Measurements from ENCODE around the gene B3GNT2.
"Not testable (repeated sequence)": the region's sequence is repeated elsewhere in the genome, so short reads cannot be mapped to it uniquely, and the experiment has no call there.

The B3GNT2 gene

DNA sequence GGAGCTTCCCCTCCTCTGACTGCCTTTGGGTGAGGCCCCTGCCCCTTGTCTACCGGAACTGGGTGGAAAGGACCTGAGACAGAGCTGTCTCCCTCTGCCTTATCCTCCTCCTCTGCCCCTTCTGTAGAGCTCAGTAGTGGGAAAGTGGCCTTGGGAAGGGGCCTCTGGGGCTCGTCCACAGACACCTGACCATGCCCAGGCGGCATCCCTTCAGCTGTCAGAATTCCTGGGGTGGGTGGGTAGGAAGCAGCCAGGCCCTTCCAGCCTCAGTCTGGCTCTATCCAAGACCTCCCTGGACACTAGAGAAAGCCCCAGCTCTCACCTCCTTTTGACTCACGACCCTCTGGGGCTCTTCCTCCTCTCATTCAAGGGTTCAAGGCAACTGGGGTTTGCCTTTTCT is 35.6 kb downstream of the B3GNT2 start:
- no peak for DNase-seq (ENCODE audit: low read depth in 2 of 2, low spot score in 1 of 2)

DNA sequence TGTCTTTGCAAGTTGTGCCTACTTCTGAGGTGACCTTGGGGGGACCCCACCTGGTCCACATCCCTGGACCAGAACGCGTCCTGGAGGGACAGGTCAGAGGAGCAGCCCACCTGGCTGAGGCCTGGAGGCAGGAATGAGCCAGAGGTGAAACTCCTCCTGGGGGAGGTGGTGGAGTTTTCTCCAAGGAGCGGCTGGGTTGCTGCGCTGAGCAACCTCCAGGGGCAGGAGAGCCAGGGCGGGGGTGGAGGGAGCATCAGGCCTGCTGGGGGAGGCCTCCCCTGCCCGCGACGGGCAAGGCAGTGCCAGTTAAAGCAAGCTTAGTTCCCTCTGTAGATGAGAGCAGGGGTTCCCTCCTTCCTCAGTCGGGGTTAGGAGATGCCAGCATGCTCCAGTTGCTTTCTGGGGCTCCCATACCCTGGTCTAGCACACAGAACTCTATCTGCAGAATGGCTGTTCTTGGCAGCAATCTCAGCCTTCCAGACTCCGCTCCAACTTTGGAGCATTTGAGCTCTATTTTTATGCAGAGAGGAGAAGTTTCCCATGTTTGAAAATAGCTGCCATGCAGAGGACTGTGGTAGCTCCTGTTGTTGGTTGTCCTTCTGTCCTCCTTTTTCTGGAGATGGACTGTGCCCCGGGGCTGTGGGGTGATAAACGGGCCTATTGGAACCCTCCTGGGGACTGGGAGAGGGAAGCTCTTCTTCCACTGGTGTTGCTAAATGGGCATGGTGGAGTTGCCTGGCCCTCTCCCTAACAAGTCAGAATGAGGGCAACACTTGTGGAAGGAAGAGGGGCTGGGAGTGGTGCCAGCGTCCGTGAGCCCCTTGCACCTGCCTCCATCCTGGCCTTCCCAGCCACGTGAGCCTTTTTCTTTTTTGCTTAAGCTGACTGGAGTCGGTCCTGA is 39.1 kb downstream of the B3GNT2 start:
- no peak for DNase-seq (ENCODE audit: low read depth in 2 of 2, low spot score in 1 of 2)

DNA sequence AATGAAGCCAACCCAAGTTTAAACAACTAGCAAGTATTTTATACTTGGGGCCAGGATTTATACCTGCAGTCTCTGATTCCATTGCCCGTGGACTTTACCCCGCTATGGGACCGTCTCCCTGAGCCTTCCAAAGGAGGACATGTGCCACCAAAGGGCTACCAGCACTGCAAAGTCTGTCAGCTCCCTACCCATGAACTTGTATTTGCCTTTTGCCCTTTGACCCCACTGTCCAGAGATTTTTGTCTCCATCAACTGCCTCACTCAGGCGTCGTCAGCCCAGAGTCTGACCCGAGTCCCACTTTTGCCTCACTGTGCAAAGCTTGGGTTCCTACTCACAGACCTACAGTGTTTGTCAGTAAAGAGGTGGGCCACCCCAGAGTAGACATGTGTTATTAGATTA is 40.6 kb downstream of the B3GNT2 start:
- DNase-seq (ENCODE audit: low read depth in 2 of 2, low spot score in 1 of 2): no peak

DNA sequence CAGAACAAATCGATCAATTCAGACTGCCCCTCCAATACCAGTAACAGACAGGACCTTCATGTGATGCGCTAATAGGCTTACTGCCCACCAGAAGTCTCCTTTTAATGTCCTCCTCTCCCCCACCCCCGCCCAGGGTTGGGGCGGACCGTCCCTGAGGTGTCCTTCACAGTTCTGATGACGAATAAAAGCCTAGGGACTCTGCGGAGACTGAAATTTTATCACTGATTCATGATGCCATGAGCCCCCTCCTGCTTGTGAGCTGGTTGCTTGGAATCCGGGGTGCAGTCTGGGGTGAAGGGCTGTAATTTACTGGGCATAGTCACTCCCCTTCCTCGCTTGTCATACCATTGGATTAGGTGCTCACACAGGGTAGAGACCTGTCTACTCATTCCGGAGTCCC is 42.3 kb downstream of the B3GNT2 start:
- no peak for DNase-seq (ENCODE audit: low read depth in 2 of 2, low spot score in 1 of 2)

DNA sequence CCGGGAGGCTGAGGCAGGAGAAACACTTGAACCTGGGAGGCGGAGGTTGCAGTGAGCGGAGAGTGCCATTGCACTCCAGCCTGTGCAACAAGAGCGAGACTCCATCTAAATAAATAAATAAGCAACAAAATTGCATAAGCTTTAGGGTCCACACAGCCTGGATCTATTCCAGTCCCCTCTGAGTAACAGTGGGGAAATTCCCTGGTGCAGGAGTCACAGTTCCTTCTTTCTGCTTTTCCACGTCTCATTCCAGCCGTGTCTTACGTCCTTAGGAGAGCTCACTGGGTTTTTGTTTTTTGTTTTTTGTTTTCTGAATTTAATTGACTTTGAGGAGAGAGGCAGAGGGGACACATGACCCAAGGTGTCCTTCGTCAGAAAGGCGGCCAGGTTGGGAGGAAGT is 44.6 kb downstream of the B3GNT2 start:
- DNase-seq (ENCODE audit: low read depth in 2 of 2, low spot score in 1 of 2): no peak

DNA sequence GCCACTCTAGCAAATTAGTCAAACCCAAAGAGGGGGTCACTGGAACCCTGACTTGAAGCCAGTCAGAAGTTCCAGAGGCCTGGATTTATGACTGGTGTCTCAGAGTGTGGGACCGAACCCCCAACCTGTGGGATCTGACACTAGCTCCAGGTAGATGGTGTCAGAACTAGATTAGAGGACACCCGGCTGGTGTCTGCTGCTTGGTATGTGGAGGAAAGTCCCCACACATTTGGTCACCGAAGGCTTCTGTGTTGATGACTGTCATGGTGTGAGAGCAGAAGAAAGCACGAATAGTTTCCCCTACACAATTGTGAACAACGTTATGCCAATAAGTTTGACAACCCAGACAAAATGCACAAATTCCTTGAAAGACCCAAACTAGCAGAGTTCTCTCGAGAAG is 48.1 kb downstream of the B3GNT2 start:
- no peak for DNase-seq (ENCODE audit: low read depth in 2 of 2, low spot score in 1 of 2)

DNA sequence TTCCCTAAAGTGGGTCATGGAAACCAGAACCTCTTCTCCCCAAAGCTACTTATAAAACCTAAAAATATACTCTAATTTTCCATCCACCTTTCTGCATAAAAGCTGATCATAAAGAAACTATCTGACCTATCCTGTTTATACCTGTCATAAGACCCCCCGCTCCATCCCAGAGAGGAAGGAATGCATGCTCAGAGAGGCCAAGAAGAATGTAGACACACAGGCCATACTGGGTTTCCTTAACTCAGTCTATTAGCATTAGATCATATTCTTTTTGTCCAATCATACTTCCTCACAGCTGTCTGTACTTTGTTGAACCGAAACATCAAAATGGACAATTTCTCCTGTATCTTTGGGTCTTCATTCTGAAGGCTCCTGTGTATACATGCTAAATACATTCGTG is 52.3 kb downstream of the B3GNT2 start:
- no peak for DNase-seq (ENCODE audit: low read depth in 2 of 2, low spot score in 1 of 2)

DNA sequence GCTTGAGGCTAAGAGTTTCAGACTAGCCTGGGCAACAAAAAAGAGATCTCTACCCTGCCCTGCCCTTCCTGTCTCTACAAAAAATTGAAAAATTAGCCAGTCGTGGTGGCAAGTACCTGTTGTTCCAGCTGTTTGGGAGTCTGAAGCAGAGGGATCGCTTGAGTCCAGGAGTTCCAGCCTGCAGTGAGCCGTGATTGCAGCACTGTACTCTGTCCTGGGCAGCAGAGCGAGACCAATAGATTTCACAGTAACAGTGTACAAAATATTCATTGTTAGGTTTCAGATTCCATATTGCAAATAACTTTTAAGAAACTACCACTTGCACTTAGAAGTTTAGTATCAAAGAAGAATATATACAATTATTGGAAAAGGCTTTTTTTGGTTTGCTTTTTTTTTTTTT is 54.3 kb downstream of the B3GNT2 start:
- no peak for DNase-seq (ENCODE audit: low read depth in 2 of 2, low spot score in 1 of 2)

DNA sequence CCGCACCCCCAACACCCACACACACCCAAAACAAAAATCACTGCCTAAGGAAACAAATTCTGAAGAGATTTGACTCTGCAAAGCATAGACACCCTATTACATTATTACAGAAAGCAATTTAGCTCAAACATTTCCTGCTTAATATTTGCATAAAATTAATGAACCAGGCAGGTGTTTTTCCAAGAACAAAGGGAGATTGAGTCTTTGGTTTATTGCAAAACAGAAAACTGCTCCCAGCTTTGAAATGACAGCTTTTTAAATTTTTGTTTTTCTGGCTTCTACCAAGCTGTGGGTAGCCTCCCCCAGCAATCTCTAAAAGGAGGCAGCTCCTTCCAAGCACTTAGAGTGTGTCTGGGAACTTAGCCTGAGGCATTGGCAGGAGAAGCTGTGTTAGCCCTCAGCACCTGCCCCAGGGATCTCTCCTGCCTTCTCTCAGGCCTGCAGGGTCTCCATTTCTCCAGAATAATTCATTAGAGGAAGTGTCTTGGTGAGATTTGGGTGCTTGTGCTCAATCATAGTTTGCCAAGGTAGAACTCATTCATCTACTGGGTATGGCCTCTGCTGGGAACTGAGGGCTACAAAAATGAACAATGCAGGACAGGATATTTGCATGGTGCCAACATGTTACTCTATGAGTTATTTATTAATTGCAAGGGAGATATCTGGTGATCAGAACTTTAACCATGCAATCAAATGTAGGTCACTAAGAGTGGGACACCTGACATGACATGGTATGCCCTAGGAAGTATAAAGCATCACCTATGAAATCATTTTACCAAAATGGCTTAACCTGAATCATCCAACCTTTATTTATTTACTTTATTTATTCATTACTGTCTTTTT is 58.7 kb downstream of the B3GNT2 start:
- no peak for DNase-seq (ENCODE audit: low read depth in 2 of 2, low spot score in 1 of 2)

DNA sequence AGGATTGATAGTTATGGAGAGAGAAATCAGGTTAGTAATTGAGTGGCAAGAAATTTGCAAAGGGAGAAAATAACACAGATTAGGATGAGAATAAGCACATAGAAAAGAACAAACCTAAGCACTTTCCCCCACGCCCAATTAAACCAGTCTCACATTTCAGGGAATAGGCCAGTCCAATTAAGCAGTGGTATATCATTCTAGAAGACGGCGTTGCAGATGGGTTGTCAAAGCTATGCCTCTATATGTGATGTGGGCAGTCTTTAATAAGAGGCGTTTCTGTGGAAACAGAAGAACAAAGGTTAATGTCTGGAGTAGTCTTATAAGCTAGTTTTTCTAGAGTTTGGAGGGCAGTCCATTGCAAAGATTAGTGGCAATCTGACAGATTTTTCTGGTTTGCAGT is 61.6 kb downstream of the B3GNT2 start:
- DNase-seq (ENCODE audit: low read depth in 2 of 2, low spot score in 1 of 2): no peak

DNA sequence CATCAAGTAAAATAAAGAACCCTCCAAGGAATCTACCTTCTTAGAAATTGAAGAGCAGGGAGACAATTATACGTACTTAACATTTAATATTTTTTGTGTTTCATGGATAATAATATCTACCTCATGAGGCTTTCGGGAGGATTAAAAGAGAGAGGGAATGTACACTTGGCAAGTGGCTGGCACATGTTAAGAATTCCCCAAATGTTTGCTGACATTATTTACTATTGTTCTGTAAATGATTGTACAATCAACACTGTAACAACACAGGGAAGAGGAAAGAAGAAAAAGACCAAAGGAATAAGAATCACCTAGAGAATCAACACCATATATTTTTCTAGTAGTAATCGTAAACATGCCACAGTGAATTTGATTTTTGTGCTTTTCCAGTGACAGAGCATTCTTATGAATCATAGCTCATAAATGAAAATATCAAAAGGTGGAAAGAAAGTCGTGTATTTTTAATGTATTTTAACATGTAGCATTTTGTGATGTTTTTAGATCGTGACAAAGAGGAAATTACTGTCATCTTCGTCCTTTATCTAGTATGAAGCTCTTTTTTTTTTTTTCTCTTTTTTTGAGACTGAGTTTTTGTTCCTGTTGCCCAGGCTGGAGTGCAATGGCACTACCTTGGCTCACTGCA is 67.3 kb downstream of the B3GNT2 start:
- DNase-seq (ENCODE audit: low read depth in 2 of 2, low spot score in 1 of 2): no peak

DNA sequence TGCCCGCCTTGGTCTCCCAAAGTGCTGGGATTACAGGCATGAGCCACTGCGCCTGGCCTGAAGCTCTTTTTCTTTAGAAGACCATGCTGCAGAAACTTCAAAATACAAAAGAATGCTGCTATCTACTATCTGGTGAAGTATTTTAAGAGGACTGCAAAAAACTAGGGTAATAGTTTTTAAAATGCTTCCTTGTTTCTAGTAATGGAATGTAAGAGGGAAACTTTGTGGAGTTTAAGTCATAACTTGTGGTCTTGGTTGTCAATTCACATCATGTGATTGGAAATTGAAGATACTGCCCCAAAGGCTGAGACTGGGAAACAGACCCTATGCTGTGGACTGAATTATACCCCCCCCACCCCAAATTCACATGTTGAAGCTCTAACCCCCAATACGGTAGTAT is 68.3 kb downstream of the B3GNT2 start:
- DNase-seq (ENCODE audit: low read depth in 2 of 2, low spot score in 1 of 2): no peak

DNA sequence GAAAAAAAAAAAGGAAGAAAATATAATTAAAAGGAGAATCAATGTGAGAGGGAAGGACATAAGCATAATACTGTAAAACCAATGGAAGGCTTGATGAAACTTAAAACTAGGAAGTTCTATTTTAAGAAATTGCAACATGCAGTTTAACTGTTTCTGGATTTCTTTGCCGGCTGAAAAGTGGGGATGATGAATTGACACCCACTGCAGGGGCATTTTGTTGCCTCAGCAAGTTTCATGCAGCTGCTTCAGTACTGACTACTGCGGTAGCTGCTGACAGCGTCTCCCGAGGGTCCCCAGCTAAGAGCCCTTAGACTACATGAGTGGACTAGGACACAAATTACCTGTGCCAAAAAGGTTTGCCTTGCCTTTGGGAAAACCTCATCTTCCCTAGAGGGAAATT is 69.2 kb downstream of the B3GNT2 start:
- DNase-seq (ENCODE audit: low read depth in 2 of 2, low spot score in 1 of 2): no peak

DNA sequence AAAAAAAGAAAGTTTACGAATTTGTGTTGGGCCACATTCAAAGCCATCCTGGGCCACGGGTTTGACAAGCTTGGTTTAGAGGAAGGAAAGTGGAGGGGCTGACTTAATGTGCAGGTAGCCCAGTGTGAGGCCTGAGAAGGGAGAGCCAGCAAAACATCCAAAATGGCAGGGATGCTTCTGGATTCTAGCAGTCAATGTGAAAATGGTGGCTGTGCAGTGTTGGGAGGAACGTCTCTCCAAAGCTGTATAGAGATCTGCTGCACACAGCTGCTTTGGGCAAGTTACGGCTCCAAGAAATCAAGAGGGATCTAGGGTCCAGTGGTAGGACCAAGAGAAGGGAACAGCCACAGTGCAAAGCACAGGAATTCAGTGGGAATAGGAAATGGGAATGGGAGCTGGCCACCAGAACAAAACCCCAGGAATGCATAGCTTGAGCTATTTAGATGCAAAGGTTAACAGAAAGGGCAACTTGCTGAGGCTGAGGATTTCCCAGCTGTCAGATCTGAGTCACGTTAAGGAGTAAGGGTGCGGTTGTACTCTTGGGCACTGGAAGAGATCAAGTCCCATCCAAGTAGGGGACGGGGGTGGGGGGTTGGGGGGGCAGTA is 70.6 kb downstream of the B3GNT2 start:
- no peak for DNase-seq (ENCODE audit: low read depth in 2 of 2, low spot score in 1 of 2)

DNA sequence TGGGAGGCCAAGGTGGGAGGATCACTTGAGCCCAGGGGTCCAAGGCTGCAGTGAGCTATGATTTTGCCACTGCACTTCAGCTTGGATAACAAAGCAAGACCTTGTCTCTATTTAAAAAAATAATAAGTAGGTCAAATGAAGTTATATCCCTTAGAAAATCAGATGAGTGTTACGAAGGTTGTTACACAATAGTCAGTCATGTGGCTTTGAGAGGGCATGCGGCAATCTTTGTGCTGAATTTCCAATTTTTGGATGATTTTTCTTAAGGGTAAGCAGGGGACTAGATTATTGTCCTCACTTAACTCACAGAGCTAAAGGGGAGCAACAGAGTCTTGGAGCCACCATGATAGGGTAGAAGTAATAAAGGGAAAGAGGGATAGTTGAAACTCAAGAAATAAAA is 71.8 kb downstream of the B3GNT2 start:
- no peak for DNase-seq (ENCODE audit: low read depth in 2 of 2, low spot score in 1 of 2)

DNA sequence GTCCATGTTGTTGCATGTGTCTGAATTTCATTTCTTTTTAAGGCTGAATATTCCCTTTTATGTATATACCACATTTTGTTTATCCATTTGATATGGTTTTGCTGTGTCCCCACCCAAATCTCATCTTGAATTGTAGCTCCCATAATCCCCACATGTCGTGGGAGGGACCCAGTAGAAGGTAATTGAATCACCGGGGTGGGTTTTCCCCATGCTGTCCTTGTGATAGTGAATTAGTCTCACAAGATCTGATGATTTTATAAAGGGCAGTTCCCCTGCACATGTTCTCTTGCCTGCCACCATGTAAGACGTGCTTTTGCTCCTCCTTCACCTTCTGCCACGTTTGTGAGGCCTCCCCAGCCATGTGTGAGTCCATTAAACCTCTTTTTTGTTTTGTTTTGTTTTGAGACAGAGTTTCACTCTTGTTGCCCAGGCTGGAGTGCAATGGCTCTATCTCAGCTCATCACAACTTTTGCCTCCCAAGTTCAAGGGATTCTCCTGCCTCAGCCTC is 72.8 kb downstream of the B3GNT2 start:
- not testable (repeated sequence) for DNase-seq (ENCODE audit: low read depth in 2 of 2, low spot score in 1 of 2)

DNA sequence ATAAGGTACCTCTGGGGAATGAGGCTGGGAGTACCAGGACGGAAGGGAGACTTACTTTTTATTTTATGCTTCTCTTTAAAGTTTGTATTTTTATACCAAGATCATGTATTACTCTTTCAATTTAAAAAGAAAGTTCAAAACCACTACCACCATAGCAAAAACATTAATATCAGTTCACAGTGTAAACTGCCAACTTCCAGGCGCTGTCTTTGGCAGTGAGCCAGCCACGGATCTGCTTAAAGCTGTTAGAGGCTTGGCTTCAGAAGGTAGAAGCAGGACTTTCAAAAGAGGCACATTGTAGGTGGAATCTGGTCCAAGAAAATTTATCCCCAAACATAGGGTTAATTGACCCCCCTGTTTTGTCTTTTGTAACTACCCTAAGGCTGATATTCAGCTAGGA is 74.8 kb downstream of the B3GNT2 start:
- no peak for DNase-seq (ENCODE audit: low read depth in 2 of 2, low spot score in 1 of 2)
